ENCODE results near the gene MIS18A.
"Not testable (repeated sequence)": the region's sequence is repeated elsewhere in the genome, so short reads cannot be mapped to it uniquely, and the experiment has no call there.

MIS18A gene

GRCh38 chr21:32278518-32279376 lies at the start of gene MIS18A:
TSS of gene MIS18A (minus strand) at chr21:32279049. CDS start at chr21:32279014, 35 bp downstream.
- DNase-seq: peak; percentile 98

- DNase-seq: no peak
Observed at GRCh38 chr21:32328595-32328994, 49.7 kb upstream of the MIS18A start.

- no peak for DNase-seq
Observed at GRCh38 chr21:32325706-32326105, 46.9 kb upstream of the MIS18A start.

GRCh38 chr21:32322676-32323075 lies 43.8 kb upstream of the MIS18A start:
- no peak for DNase-seq

- no peak for DNase-seq
Observed at GRCh38 chr21:32322103-32322502, 43.3 kb upstream of the MIS18A start.

- no peak for DNase-seq
Observed at GRCh38 chr21:32321480-32321879, 42.6 kb upstream of the MIS18A start.

GRCh38 chr21:32320726-32321125 lies 41.9 kb upstream of the MIS18A start:
- DNase-seq: no peak

GRCh38 chr21:32320059-32320458 lies 41.2 kb upstream of the MIS18A start:
- no peak for DNase-seq

- no peak for DNase-seq
Observed at GRCh38 chr21:32319012-32319411, 40.2 kb upstream of the MIS18A start.

GRCh38 chr21:32317726-32318125 lies 38.9 kb upstream of the MIS18A start:
- no peak for DNase-seq

GRCh38 chr21:32316361-32317215 lies 37.7 kb upstream of the MIS18A start:
- no peak for DNase-seq

- no peak for DNase-seq
Observed at GRCh38 chr21:32315511-32316281, 36.8 kb upstream of the MIS18A start.

- DNase-seq: no peak
Observed at GRCh38 chr21:32314806-32315205, 36.0 kb upstream of the MIS18A start.

- DNase-seq: no peak
Observed at GRCh38 chr21:32312976-32313375, 34.1 kb upstream of the MIS18A start.

- no peak for DNase-seq
Observed at GRCh38 chr21:32312326-32312725, 33.5 kb upstream of the MIS18A start.

- no peak for DNase-seq
Observed at GRCh38 chr21:32311621-32312020, 32.8 kb upstream of the MIS18A start.

- DNase-seq: not testable (repeated sequence)
Observed at GRCh38 chr21:32310976-32311375, 32.1 kb upstream of the MIS18A start.

GRCh38 chr21:32309906-32310460 lies 31.1 kb upstream of the MIS18A start:
- DNase-seq: no peak

GRCh38 chr21:32308696-32309095 lies 29.8 kb upstream of the MIS18A start:
- DNase-seq: no peak

- DNase-seq: no peak
Observed at GRCh38 chr21:32307706-32308105, 28.9 kb upstream of the MIS18A start.

- DNase-seq: no peak
Observed at GRCh38 chr21:32306021-32306780, 27.4 kb upstream of the MIS18A start.

- DNase-seq: no peak
Observed at GRCh38 chr21:32304998-32305397, 26.1 kb upstream of the MIS18A start.

Measured in stimulated activated naive CD4-positive, alpha-beta T cell treated with Interleukin-2 at 50 U/mL for 16 hours (primary cell).